ENCODE measurements around the gene SYNE1.
"Not testable (repeated sequence)": the region's sequence is repeated elsewhere in the genome, so short reads cannot be mapped to it uniquely, and the experiment has no call there.

SYNE1 gene

DNA sequence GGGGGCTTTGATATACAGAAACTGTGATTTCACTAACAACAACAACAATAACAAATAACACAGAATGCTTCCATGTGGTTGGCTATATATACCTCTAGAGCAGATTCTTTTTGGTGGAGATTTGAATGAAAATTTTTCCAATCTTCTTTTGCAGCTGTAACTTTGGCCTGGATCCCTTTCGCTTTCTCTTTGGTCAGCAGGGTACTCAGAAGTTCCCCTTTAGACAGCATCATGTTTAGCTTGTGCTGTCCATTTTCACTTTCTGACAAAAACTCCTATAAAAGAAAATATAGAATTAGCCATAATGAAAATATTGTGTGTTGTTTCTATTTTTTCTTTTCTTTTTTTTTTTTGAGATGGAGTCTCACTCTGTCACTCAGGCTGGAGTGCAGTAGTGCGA is 264.2 kb downstream of the SYNE1 start:
- DNase-seq (ENCODE audit: low read depth in 2 of 2): no peak

DNA sequence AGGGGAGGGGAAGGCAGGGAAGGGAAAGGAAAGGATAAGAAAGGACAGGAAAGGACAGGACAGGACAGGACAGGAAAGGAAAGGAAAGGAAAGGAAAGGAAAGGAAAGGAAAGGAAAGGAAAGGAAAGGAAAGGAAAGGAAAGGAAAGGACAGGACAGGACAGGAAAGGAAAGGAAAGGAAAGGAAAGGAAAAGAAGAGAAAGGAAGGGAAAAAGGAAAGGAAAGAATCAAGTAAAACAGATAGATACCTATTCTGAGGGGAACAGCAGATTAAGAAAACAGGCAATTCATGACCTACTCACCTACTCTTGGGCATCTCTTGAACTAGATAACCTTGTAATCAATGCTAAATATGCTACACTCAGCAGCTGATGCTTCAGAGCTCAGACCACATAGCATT is 265.4 kb downstream of the SYNE1 start:
- no peak for DNase-seq (ENCODE audit: low read depth in 2 of 2)

DNA sequence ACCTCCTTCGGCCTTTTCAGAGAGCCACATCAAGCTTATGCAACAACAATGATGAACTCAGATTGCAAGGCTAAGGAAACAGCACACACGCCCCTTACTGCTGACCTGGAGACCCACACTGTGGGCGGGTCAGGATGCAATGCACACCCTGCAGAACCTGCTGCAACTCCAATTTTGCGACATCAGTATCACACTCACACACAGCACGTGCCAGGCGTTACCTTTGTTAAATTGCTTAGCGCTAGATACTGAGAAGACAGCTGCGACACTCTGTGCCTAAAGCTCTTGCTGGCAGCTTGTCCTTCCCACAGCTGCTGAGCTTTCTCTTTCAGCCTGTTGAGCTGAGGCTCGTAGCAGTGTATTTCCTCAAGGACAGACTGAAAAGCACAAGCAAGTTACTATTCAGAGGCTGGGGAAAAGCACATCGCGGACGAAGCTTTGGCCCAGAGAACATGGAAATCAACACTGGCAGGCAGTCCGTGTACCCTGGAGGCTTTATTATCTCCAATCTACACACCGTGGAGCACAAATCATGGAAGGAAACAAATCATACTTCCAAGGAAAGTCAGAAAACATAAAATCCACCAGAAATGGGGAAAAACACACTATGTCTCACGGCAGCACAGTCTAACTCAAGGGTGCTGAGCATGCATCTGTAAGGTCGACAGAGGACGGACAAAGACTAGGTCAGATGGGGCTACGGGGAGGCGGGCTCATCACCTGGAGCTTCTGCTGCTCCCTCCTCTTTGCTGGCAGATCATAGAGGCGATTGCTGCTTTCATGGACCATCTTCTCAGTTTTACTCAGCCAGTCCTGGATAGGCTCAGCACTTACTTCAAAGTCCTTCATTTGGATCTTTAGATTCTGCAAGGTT is 268.2 kb downstream of the SYNE1 start:
- DNase-seq (ENCODE audit: low read depth in 2 of 2): no peak

DNA sequence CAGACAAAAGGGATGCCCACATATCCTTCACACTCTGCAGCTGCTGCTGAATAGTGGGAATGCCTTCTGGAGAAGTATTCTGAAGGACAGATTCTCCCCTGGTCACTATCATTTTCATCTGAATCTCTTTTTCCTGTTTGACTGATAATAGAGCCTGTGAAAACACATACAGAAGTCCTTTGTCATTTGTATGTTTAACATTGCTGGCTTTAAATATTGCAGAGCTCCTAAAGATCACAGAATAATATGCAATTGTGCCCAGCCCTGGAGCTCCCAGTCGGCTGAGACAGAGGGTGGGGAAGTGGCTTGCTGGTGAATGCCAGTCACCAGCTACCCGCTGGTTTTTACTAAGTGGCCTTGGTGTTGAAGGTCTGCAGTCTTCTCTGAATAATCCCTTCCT is 272.3 kb downstream of the SYNE1 start:
- DNase-seq (ENCODE audit: low read depth in 2 of 2): no peak

DNA sequence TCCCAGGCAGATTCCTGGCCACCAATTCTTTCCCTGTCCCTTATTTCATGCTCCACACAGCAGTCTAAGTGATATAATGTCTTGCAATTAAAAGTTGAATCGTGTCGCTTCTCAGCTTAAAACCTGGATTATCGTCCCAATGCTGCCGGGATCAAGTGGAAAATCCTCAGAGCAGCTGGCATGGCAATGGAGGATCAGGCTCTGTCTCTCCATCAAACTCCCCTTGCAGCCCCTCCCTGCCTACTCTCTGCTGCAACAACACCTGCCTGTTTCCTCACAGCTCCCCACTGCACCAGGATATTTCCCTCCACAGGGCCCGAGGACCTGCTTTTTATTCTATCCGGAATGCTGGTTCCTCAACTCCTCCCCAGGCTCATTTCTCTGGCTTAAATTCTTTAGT is 277.1 kb downstream of the SYNE1 start:
- DNase-seq (ENCODE audit: low read depth in 2 of 2): no peak

DNA sequence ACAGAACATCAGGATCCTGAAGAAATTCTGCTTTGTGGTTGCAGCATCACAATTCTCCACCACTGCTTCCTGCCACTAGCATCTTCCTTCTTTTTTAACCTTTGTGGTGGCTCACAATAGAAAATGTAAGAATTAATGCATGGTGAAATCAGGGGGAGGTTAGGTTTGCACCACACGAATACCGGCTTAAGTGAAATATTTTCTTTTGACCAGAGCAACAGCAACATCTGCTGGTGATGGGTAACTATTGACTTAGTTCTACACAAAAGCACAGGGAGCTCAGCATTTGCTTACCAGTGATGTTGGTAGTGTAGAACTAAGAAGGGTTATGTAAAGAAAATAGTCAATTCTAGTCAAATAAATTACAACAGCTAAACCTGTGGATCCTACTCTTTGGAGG is 280.5 kb downstream of the SYNE1 start:
- DNase-seq (ENCODE audit: low read depth in 2 of 2): no peak

DNA sequence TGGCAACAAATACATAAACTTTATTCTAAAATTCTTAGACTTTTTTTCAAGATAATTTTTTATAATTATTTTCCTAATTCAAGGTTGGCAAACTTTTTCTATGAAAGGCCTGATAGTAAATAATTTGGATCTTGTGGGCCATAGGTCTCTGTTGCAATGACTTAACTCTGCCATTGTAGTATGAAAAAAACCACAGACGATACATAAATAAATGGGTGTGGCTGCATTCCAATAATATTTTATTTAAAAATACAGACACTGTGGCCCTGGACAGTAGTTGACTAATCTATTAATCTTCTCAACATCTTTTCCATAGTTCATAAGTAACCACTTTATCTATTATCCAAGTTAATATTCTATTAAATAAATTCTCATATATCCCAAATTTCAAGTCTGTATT is 281.1 kb downstream of the SYNE1 start:
- DNase-seq (ENCODE audit: low read depth in 2 of 2): no peak

DNA sequence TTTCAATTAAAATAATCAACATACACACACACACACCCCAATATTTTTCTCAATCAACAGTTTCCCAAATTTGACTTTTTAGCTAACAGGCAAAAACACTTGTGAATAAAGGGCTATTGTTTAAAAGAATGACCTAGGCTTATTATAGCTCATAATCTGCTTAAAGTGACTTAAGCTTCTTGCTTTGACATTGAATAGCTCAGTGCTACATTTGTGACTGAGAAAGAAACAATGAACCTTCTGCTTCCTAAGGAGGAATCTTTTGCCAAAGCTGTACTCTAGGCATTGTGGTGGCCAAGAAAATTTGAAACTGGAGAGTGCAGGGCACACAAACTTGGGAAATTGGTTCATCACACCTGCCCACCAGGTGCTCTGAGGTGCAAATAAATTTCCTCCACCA is 282.0 kb downstream of the SYNE1 start:
- DNase-seq (ENCODE audit: low read depth in 2 of 2): no peak

DNA sequence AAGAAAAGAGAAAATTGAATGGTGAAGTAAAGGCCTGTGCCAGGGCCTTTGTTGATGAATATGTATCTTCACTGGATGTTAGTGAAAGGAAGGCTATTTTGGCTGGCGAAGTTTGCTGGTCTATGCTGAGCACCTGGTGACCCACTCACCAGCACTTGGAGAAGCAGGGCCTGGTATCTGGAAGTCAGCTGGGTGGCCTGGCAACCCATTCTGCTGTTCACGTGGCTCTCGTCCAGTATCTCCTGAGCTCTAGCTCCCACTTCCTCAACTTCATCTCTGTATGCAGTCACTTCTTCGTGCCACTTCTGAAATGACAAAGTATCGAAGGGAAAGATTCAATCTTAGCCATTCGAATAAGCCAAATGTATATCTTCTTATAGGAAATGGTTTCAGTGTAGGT is 283.7 kb downstream of the SYNE1 start:
- DNase-seq (ENCODE audit: low read depth in 2 of 2): no peak

DNA sequence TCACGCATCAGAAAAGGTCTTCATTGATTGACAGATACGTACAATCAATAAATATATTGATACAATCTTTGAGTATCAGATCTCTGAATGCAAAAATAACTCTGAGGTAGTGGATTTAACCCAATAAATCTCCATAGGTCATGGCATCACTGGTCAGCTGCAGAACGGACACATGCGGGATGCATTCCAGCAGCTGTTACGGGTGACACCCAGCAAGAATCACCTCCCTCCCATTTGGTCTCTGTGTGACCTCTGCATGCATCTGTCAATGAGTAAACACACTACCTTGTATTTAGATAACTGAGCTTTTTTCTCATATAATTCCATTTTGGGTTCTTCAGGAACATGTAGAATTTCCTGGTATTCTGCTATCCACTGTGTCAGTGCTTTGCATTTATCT is 285.4 kb downstream of the SYNE1 start:
- no peak for DNase-seq (ENCODE audit: low read depth in 2 of 2)

DNA sequence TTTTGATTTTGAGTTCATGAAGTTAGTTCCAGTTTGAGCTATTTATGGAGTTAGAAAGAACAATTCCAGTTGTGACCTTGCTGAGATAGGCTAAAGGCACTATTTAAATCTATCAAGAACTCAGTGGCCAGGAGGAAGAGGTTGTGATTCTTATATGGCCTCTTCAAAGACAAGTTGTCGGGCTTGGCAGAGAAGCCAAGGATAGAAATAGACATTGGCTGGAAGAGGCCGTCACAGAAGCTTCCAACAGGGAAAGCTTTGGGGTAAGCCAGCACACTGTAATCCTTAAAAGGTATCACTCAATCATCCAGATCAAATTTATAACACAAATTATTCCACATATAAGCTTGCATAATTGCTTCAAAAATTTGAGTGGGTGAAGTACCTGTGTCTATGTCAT is 286.1 kb downstream of the SYNE1 start:
- DNase-seq (ENCODE audit: low read depth in 2 of 2): no peak

DNA sequence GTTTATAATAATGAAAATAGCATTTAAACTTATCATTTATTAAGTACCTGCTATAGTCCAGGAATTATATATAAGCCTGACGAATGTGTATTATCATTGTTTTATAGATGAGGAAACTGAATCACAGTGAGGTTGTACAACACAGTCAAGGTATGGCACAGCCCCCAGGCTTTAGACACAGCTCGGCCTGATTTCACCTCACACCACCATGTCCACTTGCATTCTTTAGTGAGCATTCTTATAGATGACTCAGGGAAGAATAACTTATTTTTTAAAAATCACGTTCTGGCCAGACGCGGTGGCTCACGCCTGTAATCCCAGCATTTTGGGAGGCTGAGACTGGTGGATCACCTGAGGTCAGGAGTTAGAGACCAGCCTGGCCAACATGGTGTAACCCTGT is 289.0 kb downstream of the SYNE1 start:
- no peak for DNase-seq (ENCODE audit: low read depth in 2 of 2)

DNA sequence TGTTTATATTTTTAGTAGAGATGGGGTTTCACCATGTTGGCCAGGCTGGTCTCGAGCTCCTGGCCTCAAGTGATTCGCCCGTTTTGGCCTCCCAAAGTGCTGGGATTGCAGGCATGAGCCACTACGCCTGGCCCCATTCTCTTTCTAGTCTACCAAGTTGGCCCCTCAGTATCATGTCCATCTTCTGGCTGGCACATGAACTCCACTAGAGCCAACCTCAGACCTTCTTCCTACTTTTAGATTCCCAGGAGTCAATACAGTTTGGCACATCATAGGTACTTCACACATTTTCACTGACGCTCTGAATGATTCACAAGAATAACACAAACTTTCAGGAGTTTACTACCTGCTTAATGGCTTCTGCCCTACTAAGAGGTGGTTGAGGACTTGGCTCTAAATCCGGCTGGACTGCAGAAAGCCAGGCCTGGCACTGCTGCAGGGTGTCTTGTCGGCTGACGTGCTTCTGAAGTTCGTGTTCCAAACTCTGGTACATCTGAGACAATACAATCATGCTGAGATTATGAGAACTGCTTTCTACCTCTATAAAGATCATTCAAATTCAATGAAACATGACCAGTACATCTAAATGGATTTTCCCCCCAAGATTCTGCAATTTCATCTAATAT is 293.3 kb downstream of the SYNE1 start:
- DNase-seq (ENCODE audit: low read depth in 2 of 2): no peak

DNA sequence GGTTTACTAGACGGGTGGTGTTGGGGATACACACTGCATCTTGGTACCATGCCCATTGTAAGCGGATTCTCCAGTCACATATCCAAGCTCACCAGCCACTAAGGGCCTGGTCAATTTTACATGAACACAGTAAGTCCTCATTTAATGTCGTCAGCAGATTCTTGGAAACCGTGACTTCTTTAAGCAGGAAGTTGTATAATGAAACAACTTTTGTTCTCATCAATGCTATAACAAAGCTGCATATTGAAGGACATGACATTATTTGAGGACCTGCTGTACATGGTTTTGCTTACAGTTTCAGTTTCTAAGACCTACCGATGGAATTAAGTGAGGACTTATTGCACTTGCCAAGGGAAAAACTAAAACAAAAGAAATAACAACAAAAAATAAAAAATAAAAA is 295.6 kb downstream of the SYNE1 start:
- DNase-seq (ENCODE audit: low read depth in 2 of 2): no peak

DNA sequence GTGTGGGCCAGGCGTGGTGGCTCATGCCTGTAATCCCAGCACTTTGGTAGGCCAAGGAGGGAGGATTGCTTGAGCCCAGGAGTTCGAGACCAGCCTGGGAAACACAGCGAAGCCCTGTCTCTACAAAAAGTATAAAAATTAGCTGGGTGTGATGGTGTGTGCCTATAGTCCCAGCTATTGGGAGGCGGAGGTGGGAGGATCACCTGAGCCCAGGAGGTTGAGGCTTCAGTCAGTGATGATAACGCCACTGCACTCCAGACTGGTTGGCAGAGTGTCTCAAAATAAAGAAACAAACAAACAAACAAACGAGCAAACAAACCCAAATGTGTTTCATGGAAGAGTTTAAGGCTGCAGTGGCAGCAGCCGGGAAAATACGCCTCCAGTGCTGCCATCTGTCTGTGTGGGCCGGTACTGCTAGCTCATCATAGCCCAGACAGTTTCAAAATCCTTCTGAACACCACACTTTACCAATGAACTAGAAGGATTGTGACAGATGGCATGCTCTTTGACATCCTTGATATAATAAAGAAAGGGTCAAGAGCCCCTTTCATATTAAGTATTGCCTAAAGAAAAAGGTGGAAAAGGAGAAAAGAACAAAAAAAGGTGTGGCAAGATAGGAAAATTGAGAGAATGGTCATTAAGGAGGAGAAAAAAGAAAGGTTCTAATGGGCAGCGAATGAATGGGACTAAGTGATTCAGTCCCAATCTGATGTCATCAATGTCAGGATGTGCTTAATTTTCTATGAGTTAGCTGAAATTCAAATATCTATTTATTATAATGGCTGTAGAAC is 298.6 kb downstream of the SYNE1 start:
- DNase-seq (ENCODE audit: low read depth in 2 of 2): peak; percentile 16 to 23

DNA sequence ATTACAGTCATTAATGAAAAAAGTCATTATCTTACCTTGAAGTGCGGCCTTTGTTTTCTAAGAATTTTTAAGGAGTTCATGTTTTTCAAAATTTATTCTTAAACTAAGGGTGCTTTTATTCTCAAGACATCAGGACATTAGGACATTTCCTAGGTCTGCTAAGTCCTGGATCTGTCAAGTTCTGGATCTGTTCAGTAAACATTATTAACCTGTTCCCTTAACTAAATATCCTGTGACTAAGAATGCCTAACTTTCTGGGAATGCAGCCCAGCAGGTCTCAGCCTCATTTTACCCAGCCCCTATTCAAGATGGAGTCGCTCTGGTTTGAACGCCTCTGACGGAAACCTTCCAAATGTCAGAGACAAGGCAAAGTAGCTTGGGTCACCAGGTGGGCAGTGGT is 302.6 kb downstream of the SYNE1 start:
- DNase-seq (ENCODE audit: low read depth in 2 of 2): no peak

DNA sequence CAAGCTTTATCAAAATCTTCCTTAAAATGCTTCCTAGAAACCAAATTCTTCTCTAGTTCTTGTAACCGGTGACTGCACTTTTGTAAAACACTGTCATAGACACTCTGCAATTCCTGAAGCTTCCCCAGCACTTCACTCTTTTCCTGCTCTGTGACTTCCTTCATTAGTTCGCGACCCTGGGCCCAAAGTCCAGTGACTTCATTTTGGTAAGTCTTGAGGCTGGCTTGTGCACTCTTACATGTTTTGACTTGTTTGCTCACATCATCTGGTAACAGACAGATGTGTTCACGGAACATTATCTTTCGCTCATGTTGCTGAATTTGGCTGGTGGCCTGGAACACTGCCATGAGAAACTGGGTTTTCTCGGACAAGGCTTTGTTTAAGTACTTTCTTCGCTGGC is 306.2 kb downstream of the SYNE1 start:
- no peak for DNase-seq (ENCODE audit: low read depth in 2 of 2)

DNA sequence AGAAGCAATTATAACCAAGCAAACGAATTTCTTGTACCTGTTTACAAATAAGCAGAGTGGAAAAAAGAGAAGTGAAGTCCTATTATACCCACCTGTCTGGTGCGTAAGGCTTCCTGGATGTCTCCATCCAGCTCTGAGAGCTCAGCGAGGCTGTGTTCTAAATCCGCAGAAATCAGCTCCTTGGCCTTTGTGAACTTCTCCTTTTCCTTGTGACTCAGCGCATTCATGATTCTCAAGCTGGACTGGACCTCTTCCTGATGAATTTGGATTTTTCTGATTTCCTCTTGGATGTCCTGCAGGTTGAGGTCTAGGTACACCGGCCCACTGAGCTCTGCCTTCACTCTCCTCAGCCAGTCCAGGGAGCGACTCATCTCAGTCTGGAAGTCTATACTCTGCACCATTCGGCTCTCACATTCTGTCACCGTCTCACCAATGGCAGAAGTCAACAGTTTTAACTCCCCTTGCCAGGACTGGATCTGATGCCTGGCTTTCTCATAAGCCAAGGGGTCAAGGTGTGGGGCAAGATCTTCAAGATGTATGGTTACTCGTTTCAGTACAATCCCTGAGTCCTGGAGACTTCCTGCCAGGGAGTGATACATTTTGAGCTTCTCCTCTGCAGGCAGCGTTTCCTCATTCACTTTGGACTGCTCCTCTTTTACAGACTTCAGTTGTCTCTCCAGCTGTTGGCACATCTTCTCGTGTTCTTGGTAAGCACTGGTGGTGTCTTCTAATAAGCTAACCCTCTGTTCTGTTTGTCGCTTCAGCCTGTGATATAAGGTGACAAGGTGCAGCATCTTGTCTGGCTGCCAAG is 307.3 kb downstream of the SYNE1 start:
- no peak for DNase-seq (ENCODE audit: low read depth in 2 of 2)

DNA sequence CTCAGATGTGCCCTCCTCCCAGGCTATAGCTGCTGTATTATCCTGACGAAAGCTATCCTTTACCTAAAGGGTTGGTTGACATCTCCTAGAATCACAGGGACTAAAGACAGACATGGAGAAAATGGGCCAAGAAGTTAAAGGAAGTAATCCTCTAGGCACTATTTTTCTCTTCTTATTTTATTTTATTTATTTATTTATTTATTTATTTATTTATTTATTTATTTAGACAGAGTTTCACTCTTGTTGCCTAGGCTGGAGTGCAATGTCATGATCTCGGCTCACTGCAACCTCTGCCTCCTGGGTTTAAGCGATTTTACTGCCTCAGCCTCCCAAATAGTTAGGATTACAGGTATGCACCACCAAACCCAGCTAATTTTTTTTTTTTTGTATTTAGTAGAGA is 309.0 kb downstream of the SYNE1 start:
- DNase-seq (ENCODE audit: low read depth in 2 of 2): not testable (repeated sequence)

DNA sequence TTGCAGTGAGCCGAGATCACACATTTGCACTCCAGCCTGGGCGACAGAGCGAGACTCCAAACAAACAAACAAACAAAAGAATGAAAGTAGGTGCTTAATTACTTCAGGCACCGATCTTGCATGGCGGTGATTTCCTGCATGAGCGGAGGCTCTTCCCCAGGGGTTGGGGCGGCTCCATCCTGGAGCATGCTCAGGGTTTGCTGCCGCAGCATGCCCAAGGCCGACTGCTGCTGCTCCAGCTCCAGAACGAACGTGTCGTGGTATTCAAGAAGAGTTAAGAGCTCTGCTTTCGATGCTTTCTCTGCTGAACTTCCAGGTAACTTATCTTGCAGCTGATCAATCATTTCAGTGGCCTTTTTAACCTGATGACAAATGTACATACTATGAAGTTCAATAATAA is 313.8 kb downstream of the SYNE1 start:
- no peak for DNase-seq (ENCODE audit: low read depth in 2 of 2)

DNA sequence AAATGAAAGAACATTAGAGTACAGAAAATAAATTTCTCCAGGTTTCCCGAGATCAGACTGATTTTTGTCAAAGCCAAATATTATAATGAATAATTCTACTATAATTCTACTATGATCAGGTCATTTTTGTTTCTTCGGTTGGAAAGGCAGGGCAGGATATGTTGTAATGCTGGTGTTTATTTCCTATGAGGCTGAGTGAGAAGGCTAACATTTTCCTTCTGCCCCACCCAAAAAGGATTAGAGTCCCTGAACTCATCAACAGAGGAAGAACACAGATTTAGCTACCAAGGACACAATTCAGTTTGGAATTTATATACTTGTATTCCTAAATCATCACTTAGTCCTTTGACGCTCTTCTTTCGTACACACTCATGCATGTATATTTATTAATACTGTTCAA is 318.9 kb downstream of the SYNE1 start:
- DNase-seq (ENCODE audit: low read depth in 2 of 2): no peak

DNA sequence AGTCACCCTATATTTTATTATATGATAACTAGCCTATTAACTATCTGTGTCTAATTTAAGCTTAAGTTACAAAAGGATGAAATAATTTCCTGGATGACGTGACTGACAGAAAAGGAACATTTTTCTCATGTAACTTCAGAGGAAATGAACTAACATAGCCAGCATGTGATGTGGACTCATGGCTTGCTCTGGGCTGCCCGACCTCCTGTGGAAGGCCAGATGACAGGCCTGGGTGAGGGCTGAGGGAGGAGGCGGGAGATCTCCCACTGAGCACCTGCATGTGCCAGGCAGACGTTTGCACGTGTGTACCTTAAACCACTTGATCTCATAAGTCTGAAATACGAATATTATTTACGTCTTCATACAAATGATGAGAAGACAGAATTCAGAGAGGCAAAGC is 321.1 kb downstream of the SYNE1 start:
- no peak for DNase-seq (ENCODE audit: low read depth in 2 of 2)

All from stimulated activated CD8-positive, alpha-beta memory T cell treated with anti-CD3 and anti-CD28 coated beads, Interleukin-7, amount 100 ng/mL, for 4 hours (primary cell).